Smooth muscle cell of the pulmonary artery (primary cell): ENCODE measurements around the gene LACTBL1. TPM values are rescaled to one million over a fixed set of nuclear protein-coding genes. Genes with fewer than 3 reads are reported as not detected.

ENCODE experiments used
- total RNA-seq: library from RNA; depleted of rRNA; stranded (reverse); fragments of >200 nt; gene quantifications from 2 replicates; pipeline ENCODE4 v1.2.3, GENCODE V29; 2014

The LACTBL1 gene, protein sequence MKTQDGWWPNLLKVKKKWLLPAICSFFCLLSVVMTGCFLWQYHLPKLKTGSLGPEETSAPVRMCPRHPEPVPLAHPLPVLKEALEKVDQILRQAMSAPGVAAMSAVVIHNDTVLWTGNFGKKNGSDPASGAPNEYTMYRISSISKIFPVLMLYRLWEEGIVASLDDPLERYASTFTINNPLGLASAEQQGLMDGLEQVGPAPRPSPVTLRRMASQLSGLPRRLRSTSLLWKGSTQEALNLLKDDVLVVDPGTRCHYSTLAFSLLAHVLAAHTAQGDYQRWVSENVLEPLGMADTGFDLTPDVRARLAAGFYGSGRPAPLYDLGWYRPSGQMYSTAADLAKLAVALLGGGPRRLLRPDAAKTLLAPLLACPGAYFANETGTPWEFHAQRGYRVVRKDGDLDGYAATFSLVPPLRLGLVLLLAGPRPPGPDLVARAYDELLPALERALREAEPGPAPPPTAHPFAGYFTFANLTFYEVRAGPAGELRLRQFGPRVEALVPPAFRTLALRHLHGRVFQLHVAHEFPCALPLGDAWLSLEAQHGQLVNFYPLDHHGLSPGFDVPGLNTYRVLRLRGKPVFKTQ
- not detected in 2 replicates for total RNA-seq

DNA sequence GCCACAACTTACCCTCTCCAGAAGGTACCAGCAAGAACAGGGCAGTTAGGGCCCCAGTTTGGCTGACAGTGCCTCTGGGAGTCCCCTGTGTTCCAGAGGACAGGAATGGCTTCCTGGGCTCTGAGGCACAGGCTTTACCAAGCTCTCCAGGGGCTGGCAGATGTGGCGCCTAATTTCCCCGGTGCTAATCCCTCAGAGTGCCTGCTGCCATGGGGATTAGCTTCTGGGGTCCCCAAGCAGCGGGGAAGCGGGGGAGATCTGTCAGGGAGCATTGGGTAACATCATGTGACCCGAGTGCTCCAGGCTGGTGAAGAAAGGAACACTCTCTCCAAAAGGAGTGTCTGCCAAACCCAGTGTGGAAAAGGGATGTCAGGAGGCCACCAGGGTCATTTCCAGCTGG is at the start of gene LACTBL1:
Gene LACTBL1, minus strand, starts transcription at position 107 of the 400 bp plus-strand sequence. CDS start 550 bp downstream, outside the sequence.

DNA sequence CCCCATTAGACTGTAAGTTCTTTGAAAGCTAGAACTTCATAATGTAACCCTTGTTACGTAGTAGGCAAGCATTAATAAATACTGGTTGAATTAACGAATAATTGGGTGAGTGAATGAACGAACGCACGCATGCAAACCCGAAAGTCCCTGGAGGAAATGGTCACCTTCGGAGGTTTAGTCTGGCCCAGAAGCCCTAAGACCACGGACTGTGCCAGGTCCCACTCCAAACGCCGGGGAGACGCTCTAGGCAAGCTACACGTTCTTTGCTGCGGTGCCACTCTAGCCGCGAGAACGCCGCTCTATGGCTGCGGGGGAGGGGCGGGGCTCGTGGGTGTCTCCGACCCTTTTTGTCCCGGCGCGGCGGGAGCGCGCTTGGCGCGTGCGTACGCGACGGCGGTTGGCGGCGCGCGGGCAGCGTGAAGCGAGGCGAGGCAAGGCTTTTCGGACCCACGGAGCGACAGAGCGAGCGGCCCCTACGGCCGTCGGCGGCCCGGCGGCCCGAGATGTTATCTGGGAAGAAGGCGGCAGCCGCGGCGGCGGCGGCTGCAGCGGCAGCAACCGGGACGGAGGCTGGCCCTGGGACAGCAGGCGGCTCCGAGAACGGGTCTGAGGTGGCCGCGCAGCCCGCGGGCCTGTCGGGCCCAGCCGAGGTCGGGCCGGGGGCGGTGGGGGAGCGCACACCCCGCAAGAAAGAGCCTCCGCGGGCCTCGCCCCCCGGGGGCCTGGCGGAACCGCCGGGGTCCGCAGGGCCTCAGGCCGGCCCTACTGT is 46.6 kb upstream of the LACTBL1 start, which contains the start of gene KDM1A:
Gene KDM1A, plus strand, starts transcription at position 375 of the 769 bp plus-strand sequence. Its CDS starts 129 bp downstream, at position 504.

Other genes starting within 250 kb of the LACTBL1 start
- gene TEX46, start 43.0 kb upstream of the LACTBL1 start, total RNA-seq = not detected in 2 replicates
- gene KDM1A, start 46.6 kb upstream of the LACTBL1 start, total RNA-seq = 72.6 and 76.8 TPM in 2 replicates
- gene LUZP1, start 196.0 kb upstream of the LACTBL1 start, total RNA-seq = 21.0 and 26.5 TPM in 2 replicates
- gene HTR1D, start 244.6 kb upstream of the LACTBL1 start, total RNA-seq = not detected in 2 replicates